DMS114 treated with DMSO at 0.1 percent for 48 hours (cell line): Measurements from ENCODE around the gene STK32C.

ENCODE experiments used
- DNase-seq: peaks from one replicate; lab custom pipeline; 2025; ENCODE audit not compliant: unreplicated experiment; lab: John Stamatoyannopoulos, UW

STK32C gene

GRCh38 chr10:132174237-132174636 lies 133.5 kb downstream of the STK32C start:
- DNase-seq = no peak

DNA sequence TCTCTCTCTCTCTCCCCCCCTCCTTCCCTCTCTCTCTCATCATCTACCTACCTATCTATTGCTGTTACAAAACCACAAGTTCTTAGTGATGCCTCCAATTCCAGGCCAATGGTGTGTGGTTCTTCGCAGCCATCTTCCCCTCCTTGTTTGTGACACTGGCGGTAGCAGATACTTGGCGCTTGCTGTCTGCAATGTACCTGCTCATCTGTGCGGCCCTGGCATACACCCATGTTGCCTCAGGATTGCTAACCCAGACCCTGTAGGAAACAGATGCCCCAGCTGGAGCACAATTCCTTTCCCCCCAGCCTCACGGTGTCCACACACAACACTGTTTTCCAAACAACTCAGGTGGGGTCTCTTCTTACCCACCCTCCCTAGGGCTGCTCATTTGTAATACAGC lies 134.6 kb downstream of the STK32C start:
- DNase-seq = no peak

- no peak for DNase-seq
These were observed 135.4 kb downstream of the STK32C start for GRCh38 chr10:132172091-132173066.

DNA sequence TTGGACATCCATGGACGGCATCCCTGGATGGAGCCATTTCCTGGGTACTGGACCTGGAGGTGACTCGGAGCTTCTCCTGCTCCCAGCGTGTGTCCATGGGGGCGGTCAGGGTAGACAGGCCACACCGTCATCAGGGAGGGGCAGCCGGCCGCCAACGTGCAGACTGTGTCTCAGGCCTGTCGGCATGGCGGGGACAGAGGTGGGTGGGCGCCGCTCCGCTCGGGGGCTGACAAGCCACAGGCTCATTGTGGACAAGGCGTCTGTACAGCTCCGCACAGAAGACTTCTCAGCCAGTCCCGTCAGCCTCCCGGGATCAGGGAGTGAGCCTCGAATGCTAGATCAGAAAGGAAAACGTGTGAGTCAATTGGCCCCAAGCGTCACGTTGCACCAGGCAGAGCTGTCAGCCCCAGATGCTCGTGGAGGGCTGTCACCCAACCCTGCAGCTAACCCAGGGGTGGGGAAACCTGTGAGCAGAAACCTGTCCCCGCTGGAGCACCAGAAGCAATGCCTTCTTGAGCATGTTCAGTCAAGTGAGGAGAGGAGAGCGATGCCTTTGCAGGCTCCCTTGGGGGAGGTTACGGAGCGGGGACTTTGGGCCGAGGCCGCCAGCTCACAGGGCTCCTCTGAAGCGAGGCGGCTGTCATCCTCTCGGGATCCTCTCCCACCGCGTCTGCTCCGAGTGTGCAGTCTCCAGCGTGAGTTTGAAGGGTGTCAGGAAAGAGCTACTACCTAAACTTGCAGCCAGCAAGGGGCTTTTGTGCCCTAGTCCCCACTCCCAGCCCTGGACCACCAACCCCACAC lies 137.0 kb downstream of the STK32C start:
- no peak for DNase-seq

GRCh38 chr10:132169766-132170560 lies 137.8 kb downstream of the STK32C start:
- DNase-seq = no peak

GRCh38 chr10:132169031-132169765 lies 138.6 kb downstream of the STK32C start:
- DNase-seq = no peak

DNA sequence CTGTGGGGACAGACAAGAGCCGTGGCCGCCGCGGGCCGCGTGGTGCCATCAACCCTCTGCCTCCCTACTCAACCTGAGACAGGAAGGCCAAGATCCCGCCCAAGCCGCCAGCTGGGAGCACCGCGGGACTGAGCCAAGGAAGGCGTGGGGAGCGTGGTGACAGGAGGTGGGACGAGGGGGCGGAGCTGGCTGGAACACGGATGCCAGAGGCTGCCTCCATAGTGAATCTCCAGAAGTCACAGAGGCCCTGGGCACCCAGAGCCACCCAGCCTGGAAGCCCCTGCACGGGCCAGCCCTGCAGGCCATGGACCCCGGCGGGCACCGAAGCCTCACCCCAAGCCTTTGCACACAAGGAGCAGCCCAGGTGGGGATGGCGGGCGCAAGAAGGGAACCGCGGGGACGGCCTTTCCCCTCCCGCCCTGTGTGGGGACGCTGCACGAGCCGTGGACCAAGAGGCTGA lies 139.1 kb downstream of the STK32C start:
- no peak for DNase-seq

- no peak for DNase-seq
These were observed 139.8 kb downstream of the STK32C start for GRCh38 chr10:132167976-132168375.

GRCh38 chr10:132167041-132167674 lies 140.6 kb downstream of the STK32C start:
- DNase-seq = no peak

DNA sequence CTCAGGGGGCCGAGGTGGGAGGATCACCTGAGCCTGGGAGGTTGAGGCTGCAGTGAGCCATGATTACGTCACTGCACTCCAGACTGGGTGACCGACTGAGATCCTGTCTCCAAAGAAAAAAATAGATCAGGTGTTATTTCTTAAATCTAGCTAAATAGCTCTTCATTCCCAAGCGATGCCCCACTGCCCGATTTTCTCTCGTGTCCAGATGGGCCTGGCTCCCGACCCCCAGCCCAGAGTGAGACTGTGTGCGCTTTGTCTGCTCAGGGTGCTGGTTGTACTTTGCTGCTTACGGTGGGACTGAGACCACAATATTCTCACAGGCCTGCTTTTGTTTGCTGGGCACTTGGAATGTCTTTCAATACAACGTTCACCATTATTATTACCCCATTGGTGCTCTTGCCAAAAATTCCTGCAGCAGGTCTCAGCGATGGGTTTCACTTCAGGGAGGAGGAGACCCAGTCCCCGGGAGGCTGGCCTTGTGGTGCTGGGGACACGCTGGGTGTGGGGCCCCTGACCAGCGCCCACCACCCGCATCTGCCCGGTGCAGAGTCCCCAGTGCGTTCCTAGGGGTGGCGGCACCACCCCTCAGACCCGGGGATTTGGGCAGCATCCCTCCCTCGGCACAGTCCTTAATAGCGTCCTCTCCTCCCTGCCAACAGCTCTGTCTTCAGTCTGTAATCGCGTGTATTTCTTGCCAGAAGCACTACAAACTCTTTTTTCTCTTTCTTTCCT lies 141.4 kb downstream of the STK32C start:
- DNase-seq = no peak

DNA sequence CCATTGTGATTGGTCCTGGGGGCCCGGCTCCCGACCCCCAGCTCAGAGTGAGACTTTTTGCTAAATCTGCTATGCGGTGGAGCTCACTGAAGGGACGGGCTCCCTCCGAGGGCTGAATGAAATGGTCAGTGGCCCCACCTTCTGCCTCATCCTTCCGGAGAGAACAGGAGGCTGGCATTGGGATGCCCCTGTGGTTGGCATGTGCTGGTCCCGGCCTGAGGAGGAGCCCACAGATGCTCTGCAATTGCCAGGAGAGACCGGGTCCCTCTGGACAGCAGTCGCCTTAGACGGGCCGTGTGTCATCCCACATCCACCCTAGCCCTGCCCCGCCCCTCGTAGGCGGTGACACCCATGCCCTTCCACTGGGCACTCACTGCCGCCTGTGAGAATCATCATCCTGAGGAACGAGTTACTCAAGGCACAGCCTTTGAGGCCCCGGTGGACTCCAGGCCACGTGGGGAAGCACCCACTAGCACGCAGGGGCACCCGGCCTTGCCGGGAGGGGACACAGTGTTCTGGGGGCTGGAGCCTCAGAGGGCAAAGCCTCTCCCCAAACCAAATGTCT lies 142.3 kb downstream of the STK32C start:
- no peak for DNase-seq

GRCh38 chr10:132164761-132165278 lies 142.9 kb downstream of the STK32C start:
- no peak for DNase-seq

- DNase-seq = no peak
These were observed 143.8 kb downstream of the STK32C start for GRCh38 chr10:132163826-132164515.

DNA sequence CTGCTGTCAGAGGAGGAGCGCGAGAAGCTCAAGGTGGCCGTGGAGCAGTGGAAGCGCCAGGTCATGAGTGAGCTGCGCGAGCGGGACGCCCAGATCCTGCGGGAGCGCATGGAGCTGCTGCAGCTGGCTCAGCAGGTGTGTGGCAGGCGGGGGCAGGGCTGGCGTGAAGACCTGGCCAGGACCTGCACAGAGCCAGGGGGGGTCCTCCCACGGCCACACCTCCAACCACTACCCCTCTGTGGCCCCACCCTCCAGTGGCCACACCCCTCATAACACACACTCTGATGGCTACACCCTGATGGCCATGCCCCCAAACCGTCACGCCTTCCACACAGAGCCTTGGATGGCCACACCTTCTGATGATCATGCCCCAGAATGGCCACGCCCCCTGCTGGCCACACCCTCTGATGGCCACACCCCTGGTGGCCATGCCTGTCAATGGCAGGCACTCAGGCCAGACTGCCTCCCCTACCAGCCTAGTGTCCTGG lies 144.4 kb downstream of the STK32C start:
- no peak for DNase-seq

DNA sequence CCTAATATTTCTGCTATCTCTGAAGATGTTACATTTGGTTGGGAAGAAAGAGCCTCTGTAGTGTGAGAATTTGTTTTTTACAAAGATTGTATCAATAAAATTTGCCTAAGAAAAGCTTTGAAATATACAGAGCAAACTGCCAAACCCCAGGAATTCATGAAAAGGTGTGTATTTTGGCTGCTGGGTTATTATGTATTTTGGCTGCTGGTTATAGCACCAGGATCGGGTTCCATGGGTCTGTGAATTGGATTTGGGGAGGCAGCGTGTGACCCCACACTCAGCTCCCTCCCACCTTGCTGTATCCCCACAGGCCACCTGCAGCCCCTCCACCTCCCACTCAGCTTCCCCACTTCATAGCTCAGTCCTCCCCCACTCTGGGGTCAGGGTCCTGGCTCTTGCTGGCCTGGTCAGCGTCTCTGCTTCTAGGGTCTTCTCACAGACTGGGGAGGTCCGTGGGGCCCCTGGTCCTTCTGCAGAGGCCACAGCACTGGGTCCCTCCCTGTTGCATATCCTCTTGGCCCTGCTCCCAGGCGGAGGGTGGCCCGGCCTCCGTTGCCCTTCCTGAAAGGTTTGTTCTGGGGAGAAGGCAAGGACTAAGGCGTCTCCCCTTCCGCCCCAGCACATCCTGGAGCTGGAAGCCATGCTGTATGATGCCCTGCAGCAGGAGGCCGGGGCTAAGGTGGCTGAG lies 145.0 kb downstream of the STK32C start:
- DNase-seq = no peak

- DNase-seq = no peak
These were observed 145.7 kb downstream of the STK32C start for GRCh38 chr10:132162021-132162531.
